GM12874 (cell line): ENCODE results near the gene TBL2.

Experiments
- TF ChIP-seq, protein P1 (sequence below): IDR thresholded peaks from 2 replicates; pipeline ENCODE4 v1.5.1; 2011; ENCODE audit warnings: low read depth, mild to moderate bottlenecking, control low read depth, low read length, moderate library complexity; ENCODE audit not compliant: insufficient read depth

The TBL2 gene

GRCh38 chr7:73596191-73597065 lies 18.0 kb upstream of the TBL2 start:
- TF ChIP-seq, protein P1, sequence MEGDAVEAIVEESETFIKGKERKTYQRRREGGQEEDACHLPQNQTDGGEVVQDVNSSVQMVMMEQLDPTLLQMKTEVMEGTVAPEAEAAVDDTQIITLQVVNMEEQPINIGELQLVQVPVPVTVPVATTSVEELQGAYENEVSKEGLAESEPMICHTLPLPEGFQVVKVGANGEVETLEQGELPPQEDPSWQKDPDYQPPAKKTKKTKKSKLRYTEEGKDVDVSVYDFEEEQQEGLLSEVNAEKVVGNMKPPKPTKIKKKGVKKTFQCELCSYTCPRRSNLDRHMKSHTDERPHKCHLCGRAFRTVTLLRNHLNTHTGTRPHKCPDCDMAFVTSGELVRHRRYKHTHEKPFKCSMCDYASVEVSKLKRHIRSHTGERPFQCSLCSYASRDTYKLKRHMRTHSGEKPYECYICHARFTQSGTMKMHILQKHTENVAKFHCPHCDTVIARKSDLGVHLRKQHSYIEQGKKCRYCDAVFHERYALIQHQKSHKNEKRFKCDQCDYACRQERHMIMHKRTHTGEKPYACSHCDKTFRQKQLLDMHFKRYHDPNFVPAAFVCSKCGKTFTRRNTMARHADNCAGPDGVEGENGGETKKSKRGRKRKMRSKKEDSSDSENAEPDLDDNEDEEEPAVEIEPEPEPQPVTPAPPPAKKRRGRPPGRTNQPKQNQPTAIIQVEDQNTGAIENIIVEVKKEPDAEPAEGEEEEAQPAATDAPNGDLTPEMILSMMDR = no peak

DNA sequence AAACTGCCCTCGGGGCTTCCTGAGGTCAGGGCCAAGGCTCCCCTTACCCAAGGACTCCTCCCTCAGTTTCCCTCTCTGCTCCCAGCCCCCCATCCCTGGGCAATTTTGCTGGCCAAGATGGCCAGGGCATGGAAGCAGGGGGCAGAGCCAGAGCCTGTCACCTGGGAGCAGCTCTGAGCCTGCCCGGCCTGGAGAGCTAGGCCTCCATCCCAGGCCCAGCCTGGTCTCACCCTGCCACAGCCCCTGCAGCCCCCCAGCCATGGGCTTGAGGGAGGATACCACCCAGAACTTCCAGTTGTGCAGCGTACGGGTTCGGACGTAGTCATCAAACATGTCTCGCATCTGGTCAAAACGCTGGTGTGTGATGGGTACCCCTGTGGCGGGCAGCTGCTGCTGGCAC lies 17.0 kb upstream of the TBL2 start:
- TF ChIP-seq, protein P1 = no peak

GRCh38 chr7:73593207-73594045 lies 15.0 kb upstream of the TBL2 start:
- TF ChIP-seq, protein P1 = no peak

GRCh38 chr7:73586911-73587310 lies 8.5 kb upstream of the TBL2 start:
- TF ChIP-seq, protein P1 = no peak

DNA sequence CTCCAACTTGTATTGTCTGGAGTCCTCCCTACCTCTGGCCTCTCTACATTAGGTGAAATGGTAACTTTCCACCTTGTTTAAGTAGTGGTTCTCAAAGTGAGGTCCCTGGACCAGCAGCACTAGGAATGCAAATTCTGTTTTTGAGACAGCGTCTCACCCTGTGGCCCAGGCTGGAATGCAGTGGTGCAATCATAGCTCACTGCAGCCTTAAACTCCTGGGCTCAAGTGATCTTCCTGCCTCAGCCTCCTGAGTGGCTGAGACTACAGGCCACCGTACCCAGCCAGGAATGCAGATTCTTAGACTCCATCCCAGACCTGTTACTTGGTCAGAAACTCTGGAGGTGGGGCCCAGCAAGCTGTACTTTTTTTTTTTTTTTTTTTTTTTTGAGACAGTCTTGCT lies 6.8 kb upstream of the TBL2 start:
- TF ChIP-seq, protein P1 = no peak

DNA sequence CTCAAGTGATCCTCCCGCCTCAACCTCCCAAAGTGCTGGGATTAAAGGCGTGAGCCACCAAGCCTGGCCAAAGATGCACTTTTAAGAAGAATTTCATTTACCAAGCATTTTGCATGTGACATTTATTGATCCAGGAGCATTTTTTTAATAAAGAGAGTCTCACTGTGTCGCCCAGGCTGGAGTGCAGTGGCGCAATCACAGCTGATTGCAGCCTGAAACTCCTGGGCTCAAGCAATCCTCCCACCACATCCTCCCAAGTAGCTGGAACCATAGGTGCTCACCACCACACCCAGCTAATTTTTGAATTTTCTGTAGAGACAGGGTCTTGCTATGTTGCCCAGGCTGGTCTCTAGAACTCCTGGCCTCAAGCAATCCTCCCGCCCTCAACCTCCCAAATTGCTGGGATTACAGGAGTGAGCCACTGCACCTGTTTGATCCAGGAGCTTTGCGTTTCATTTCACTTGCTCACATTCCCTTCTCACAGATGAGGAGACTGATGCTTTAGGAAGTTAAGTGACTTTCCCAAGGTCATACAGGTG lies 4.4 kb upstream of the TBL2 start:
- TF ChIP-seq, protein P1 = no peak
